ENCODE results near the gene PDIK1L. TPM values are rescaled to one million over a fixed set of nuclear protein-coding genes. Genes with fewer than 3 reads are reported as not detected.

The PDIK1L gene
- total and polyA plus RNA-seq, 8 donors = 1.7 to 12.1 (median 6.0) TPM

- DNase-seq (peak in 1 of 6 donors; percentile 49), FAIRE-seq (no peak)
- intact Hi-C loops (cut with DNase I) = no loop called here
Observed at GRCh38 chr1:26156285-26157038, 44.8 kb downstream of the PDIK1L start.

GRCh38 chr1:26158271-26158907 is 46.8 kb downstream of the PDIK1L start:
- ATAC-seq = no peak
- intact Hi-C loops (cut with DNase I) = no loop called here
- Histone ChIP-seq H3K27me3 (no peaks in the 10 kb centered on the region), H3K36me3 (no peaks in the 10 kb centered on the region), H3K4me3 (no peak overlapping the region), H3K27ac (no peak overlapping the region), H3K9me3 (no peaks in the 10 kb centered on the region), H3K4me1 (peaks cover 0 to 3% (median 0%) of the 10 kb centered on the region in 3 donors)
- DNase-seq = peak in 1 of 6 donors; percentile 27
- WGBS, 2 donors = 80 to 86% methylated on average over 5 of the region's 5 CpGs
- no peak for FAIRE-seq
- TF ChIP-seq CTCF (IDR thresholded peaks at IDR 0.05) = no peak

More at GRCh38 chr1:26156285-26157038, 44.8 kb downstream of the PDIK1L start:
- no peak for ATAC-seq
- 40 to 51% methylated on average over 12 of the region's 12 CpGs for WGBS, 2 donors
- Histone ChIP-seq H3K4me3 (peak overlapping the region in 1 of 4 donors; percentile 2), H3K27ac (no peak overlapping the region), H3K4me1 (peaks cover 0 to 3% (median 0%) of the 10 kb centered on the region in 3 donors), H3K36me3 (no peaks in the 10 kb centered on the region), H3K27me3 (no peaks in the 10 kb centered on the region), H3K9me3 (no peaks in the 10 kb centered on the region)
- TF ChIP-seq CTCF (IDR thresholded peaks at IDR 0.05) = no peak

GRCh38 chr1:26158908-26159742 is 47.5 kb downstream of the PDIK1L start, which contains the start of gene FAM110D:
Gene FAM110D, plus strand, starts transcription at chr1:26159079. Its CDS starts 2,213 bp downstream, at chr1:26161292.
- H3K4me1 ChIP-seq = peaks cover 0 to 3% (median 0%) of the 10 kb centered on the region in 3 donors
- H3K9me3 ChIP-seq = no peaks in the 10 kb centered on the region
- ATAC-seq (no peak), DNase-seq (peak in 1 of 6 donors; percentile 38), FAIRE-seq (no peak)
- TF ChIP-seq CTCF (IDR thresholded peaks at IDR 0.05) = no peak
- 54 to 66% methylated on average over 6 of the region's 6 CpGs for whole genome bisulfite sequencing, 2 donors
- no peaks in the 10 kb centered on the region for H3K36me3 ChIP-seq
- H3K4me3 ChIP-seq = peak within 1 kb of the TSS in 1 of 4 donors; percentile 19
- intact Hi-C loops (cut with DNase I) = no loop called here
- no peaks in the 10 kb centered on the region for H3K27me3 ChIP-seq
- H3K27ac ChIP-seq = no peak within 1 kb of the TSS

- H3K9me3 ChIP-seq = no peaks in the 10 kb centered on the region
- no peaks in the 10 kb centered on the region for H3K36me3 ChIP-seq
- peaks cover 0 to 3% (median 0%) of the 10 kb centered on the region in 3 donors for H3K4me1 ChIP-seq
- no peaks in the 10 kb centered on the region for H3K27me3 ChIP-seq
- no peak overlapping the region for H3K27ac ChIP-seq
- no peak for TF ChIP-seq CTCF (IDR thresholded peaks at IDR 0.05)
- ATAC-seq = no peak
- DNase-seq = no peak
- FAIRE-seq = no peak
- H3K4me3 ChIP-seq = peak overlapping the region in 1 of 4 donors; percentile 19
- intact Hi-C loops (cut with DNase I) = no loop called here
- 73 to 76% methylated on average over 4 of the region's 4 CpGs for WGBS, 2 donors
Observed at GRCh38 chr1:26159743-26160039, 48.1 kb downstream of the PDIK1L start.

Data from pancreas (tissue), 10 donors.